ENCODE results near the gene TACSTD2.

DNA sequence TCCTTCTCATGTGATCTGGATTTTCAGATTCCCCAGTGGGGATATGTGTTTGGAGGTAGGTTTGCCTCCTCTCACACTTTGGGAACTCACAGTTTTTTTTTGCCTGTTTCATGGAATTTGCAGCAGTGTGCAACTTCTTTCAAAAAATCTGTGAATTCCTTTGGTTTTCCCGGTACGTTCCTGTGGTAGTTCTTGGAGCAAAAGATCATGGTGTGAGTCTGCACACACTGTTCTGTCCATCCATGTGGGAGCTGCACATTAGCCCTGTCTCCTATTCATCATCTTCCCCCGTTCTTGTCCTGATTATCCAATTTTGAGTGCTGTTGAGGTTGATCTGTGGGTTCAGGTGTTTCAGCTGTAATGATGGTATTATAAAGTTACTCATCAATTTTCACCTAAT lies 30.3 kb upstream of the TACSTD2 start:
- TF ChIP-seq, protein P1, sequence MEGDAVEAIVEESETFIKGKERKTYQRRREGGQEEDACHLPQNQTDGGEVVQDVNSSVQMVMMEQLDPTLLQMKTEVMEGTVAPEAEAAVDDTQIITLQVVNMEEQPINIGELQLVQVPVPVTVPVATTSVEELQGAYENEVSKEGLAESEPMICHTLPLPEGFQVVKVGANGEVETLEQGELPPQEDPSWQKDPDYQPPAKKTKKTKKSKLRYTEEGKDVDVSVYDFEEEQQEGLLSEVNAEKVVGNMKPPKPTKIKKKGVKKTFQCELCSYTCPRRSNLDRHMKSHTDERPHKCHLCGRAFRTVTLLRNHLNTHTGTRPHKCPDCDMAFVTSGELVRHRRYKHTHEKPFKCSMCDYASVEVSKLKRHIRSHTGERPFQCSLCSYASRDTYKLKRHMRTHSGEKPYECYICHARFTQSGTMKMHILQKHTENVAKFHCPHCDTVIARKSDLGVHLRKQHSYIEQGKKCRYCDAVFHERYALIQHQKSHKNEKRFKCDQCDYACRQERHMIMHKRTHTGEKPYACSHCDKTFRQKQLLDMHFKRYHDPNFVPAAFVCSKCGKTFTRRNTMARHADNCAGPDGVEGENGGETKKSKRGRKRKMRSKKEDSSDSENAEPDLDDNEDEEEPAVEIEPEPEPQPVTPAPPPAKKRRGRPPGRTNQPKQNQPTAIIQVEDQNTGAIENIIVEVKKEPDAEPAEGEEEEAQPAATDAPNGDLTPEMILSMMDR (IDR thresholded peaks at IDR 0.05; ENCODE audit: low read depth, low read length, poor library complexity, severe bottlenecking): no peak
- no peak for TF ChIP-seq EZH2phosphoT487 (IDR thresholded peaks at IDR 0.05; ENCODE audit: borderline replicate concordance, low read length)
